GM19455 (cell line): ENCODE data around the gene KCNQ2.

ENCODE experiments used
- ATAC-seq: cut with Tn5 transposase; IDR thresholded peaks from one replicate; pipeline ENCODE4 v1.9.1; 2021; ENCODE audit not compliant: unreplicated experiment

Gene KCNQ2

DNA sequence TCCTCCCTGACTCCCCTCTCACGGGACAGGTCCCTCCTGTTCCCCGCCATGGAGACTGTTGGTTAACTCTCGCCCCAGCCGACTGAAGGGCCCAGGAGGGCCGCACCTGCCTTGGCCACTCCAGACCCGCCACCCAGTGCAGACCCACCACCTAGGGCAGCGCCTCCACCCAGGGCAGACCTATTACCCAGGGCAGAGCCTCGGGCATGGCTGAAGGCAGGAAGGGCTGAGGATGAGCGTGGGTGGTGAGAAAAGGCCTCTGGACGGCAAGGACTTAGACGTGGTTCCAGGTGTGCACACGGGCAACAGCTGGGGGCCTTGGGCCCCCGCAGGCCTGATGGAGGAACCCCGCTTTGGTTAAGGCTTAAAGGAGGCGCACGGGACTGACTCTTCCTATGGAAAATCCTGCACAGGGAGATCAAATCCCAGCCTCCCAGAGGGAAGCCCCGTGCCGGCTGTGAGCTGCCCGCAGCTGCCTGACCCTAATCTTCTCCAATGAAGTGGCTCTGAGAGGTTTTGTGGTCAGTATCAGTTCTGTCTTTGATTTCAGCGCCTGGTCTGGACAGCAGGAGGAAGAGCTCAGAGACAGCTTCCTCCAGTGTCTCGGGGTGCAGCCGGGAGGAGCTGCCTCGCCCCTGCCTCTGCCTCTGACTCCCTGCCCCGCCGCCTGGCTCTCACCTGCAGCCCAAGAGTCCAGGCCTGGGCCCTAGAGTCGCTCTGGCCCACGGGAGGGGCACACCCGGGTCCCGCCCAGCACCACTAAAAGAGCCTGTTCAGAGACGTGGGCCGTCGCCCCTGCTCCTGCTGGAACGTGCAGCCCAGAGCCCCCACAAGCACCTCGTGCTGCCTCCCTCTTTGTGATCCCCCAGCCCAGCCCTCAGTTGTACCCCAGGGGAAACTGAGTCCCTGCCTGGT, 99.2 kb downstream of the KCNQ2 start:
- ATAC-seq: no peak

- no peak for ATAC-seq
These were observed 101.1 kb downstream of the KCNQ2 start for GRCh38 chr20:63371291-63371865.

- no peak for ATAC-seq
These were observed 101.8 kb downstream of the KCNQ2 start for GRCh38 chr20:63370618-63371187.

DNA sequence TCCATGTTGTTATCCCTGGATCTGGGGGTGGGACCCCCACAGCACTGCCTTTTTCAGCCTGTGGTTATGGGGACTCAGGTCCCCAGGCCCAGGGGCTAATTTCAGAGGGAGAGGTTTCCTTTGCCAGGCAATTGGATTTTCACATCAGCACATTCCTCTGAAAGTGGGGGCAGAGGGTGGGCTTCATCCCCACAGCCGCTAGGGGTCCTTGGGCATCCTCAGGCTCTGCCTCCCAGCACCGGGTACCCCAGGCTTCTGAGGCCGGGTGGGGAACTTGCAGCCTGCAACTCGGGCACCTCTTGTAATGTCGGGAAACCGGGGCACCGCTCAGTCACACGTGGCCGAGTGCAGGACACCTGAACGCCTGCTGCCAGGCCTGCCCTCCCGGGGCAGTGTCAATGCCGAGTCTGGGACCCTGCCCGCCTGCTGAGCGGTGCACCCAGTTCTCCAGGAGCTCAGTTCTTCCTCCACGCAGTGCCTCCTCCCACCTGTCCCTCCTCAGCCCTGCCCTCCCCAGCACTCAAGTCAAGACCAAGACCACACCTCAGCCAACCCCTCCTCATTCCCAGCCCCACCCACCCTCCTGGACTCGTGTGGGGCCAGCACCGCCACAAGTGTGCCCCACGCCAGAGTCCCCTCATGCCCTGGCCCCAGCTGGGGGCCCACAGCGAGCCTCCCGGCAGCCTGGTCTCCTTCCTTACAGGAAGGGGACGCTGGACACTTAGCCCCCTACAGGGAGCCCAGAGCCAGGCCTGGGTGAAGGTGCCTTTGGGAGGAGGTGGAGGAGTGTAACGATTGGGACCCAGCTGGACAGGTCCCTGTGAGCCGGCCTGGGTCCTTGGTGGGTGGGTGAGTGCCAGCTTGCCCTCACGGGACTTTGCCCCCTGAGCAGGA, 102.5 kb downstream of the KCNQ2 start:
- ATAC-seq: no peak

DNA sequence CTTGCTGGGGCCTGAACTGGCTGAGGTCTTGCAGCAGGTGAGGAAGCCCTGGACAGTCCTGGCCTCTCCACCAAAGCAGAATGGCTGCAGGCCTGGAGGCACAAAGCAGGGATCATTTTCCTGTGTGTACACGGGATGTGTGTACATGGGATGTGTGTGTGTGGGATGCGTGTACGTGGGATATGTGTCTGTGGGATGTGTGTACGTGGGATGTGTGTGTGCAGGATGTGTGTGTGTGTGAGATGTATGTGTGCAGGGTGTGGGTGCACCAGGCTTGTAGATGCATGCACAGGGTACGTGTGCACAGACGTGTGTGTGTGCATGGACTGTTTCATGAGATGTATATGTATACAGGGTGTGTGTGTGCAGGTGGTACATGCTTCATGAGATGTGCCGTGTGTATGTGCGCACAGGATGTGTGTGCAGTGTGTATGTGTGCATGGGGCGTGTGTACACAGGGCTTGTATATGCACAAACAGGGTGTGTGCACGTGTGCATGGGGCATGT, 103.4 kb downstream of the KCNQ2 start:
- no peak for ATAC-seq

DNA sequence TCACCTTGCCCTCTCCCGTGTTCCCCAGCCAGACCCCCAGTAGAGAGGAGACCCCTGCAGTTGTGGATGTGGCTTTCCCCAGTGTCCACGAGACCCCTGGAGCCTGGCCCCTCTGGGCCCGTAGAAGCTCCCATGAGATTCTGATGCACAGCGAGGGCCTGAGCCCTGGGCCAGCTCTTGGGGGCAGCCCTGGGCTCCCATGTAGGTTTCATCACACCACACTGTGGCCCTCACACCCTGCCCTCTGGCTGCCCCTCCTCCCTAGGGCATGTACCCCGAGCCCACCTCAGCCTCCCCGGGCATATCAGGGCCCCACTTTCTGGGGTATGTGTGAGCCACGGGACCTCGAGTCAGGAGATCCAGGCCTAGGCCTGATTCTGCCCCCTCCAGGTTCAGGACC, 104.3 kb downstream of the KCNQ2 start:
- no peak for ATAC-seq

DNA sequence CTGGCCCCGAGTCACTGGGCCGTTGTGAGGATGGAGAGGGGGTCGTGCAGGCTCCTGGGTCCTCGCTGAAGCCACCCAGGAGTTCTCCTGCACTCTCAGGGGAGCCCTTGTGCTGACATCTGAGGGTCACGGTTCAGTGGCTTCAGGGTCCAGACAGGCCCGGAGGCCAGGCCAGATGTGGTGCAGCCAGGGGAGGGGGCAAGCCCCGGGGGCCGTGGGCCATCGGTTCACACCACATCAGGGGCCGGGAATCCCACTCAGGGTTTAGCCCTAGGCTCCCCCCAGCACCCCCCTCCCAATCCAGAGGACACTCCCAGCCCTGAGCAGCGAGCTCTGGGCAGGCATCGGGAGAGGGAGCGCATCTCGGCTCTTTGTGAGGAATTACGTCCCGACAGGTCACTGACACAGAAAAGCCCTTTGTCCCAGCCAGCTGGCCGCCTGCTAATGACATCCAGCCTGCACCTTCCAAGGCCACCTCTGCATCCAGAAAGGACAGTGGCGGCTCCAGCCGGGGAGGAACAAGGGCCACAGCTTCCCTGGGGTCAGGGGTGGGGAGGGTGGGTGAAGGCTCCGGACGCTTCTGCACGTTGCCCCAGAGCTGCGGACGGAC, 104.9 kb downstream of the KCNQ2 start:
- ATAC-seq: no peak

- no peak for ATAC-seq
These were observed 105.8 kb downstream of the KCNQ2 start for GRCh38 chr20:63366390-63367365.

DNA sequence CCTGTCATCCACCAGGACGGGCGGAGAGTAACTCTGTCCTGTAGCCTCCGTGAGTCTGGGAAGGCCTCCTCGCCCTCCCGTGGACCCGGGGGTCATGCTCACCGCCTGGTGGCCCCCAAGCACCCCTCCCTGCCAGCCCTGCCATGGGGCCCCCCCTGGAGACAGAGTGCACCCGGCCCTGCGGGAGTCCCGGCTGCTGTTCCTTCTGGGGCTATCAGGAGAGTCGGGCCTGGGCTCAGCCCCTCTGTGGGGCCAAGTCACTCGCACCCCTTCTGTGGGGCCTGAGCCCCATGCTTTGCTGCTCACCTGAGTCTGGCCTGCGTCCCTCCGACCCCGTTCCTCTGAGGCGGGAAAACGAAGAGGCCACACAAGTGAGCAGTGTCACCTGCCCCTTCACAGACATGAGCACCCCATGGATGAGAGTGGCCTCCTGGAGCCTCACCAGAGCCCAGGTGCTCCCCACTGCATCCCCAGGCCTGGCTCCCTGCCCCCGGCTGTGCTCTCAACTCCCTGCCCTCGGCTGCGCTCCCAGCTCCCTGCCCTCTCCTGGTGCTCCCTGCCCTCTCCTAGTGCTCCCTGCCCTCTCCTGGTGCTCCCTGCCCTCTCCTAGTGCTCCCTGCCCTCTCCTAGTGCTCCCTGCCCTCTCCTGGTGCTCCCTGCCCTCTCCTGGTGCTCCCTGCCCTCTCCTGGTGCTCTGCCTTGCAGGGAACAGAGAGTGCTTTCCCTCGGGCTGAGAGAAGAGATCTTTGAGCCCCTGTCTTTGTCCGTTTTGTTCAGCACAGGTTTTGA, 106.7 kb downstream of the KCNQ2 start:
- no peak for ATAC-seq

- no peak for ATAC-seq
These were observed 107.5 kb downstream of the KCNQ2 start for GRCh38 chr20:63364801-63365585.

GRCh38 chr20:63363981-63364561, 108.4 kb downstream of the KCNQ2 start:
- no peak for ATAC-seq

GRCh38 chr20:63363013-63363957, 109.2 kb downstream of the KCNQ2 start:
- ATAC-seq: no peak

- no peak for ATAC-seq
These were observed 109.9 kb downstream of the KCNQ2 start for GRCh38 chr20:63362436-63363009.

DNA sequence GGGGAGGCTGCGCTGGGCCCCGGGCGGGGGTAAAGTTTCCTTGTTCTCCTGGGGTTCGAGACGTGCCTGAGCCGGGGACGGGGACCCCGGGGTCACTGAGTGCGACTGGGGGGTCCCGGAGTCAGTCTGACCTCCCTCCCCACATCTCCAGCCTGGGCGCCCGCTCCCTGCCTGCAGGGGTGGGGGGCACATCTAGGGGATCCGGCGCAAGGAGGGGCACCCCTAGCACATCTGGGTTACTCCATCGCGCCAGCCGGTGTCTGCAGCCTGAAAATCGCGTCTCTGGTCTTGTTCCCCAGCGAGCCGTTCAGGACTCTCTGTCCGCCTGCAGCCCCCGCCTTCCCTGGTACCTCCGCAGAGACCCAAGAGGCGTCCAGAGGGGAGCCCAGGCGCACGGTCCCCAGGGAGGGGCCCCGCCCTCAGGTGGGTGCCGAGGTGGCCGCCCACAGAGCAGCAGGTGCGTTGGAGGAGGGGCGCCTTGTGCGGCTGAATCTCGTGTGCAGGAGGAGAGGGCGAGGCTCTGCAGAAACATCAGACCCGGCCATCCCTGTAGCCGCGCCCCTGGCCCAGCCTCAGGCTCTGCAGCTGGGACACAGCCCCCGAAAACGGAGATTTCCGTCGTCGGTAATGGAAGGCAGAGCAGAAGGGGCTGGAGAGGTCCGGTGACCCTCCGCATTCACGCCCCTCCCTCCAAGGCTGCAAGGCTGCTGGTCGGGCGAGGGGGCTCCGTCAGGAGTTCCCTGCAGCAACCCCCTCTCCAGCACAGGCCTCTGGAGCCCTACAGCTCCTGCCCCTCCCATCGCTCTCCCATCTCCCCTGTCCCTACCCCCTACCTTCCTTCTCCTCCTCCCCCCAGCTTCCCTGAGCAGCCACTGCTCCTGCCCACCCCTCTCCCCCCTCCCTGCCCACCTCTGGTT, 110.7 kb downstream of the KCNQ2 start:
- no peak for ATAC-seq
